ENCODE data around the gene RAB7A. TPM values are rescaled to one million over a fixed set of nuclear protein-coding genes. Genes with fewer than 3 reads are reported as not detected.
A peak's percentile ranks its signal among the peaks of the same experiment; 100 is the strongest.

Gene RAB7A
- total RNA-seq, 1 experiment from 2014 or later: 116 TPM

- no peak for DNase-seq (ENCODE audit: low read depth)
Measured at GRCh38 chr3:128788268-128788869, 62.4 kb downstream of the RAB7A start.

- peak; percentile 93 for DNase-seq (ENCODE audit: low read depth)
Measured at GRCh38 chr3:128794067-128794768, 68.2 kb downstream of the RAB7A start.

- DNase-seq (ENCODE audit: low read depth): peak; percentile 60
Measured at GRCh38 chr3:128794770-128795649, 69.0 kb downstream of the RAB7A start.

GRCh38 chr3:128799653-128800052 lies 73.7 kb downstream of the RAB7A start:
- DNase-seq (ENCODE audit: low read depth): no peak

GRCh38 chr3:128800241-128801187 lies 74.5 kb downstream of the RAB7A start:
- no peak for DNase-seq (ENCODE audit: low read depth)

- DNase-seq (ENCODE audit: low read depth): no peak
Measured at GRCh38 chr3:128801779-128802380, 75.9 kb downstream of the RAB7A start.

- no peak for DNase-seq (ENCODE audit: low read depth)
Measured at GRCh38 chr3:128803307-128803706, 77.3 kb downstream of the RAB7A start.

GRCh38 chr3:128804017-128804810 lies 78.2 kb downstream of the RAB7A start:
- peak; percentile 36 for DNase-seq (ENCODE audit: low read depth)

- no peak for DNase-seq (ENCODE audit: low read depth)
Measured at GRCh38 chr3:128804811-128805155, 78.8 kb downstream of the RAB7A start.

- DNase-seq (ENCODE audit: low read depth): no peak
Measured at GRCh38 chr3:128805772-128806171, 79.8 kb downstream of the RAB7A start.

GRCh38 chr3:128806588-128806987 lies 80.6 kb downstream of the RAB7A start:
- DNase-seq (ENCODE audit: low read depth): no peak

GRCh38 chr3:128807186-128807830 lies 81.3 kb downstream of the RAB7A start:
- DNase-seq (ENCODE audit: low read depth): no peak

- no peak for DNase-seq (ENCODE audit: low read depth)
Measured at GRCh38 chr3:128808672-128809071, 82.7 kb downstream of the RAB7A start.

GRCh38 chr3:128813097-128813496 lies 87.1 kb downstream of the RAB7A start:
- DNase-seq (ENCODE audit: low read depth): no peak

GRCh38 chr3:128814060-128814459 lies 88.1 kb downstream of the RAB7A start:
- DNase-seq (ENCODE audit: low read depth): no peak

- DNase-seq (ENCODE audit: low read depth): no peak
Measured at GRCh38 chr3:128814519-128815317, 88.7 kb downstream of the RAB7A start.

- no peak for DNase-seq (ENCODE audit: low read depth)
Measured at GRCh38 chr3:128815318-128816064, 89.5 kb downstream of the RAB7A start.

- no peak for DNase-seq (ENCODE audit: low read depth)
Measured at GRCh38 chr3:128818186-128818787, 92.3 kb downstream of the RAB7A start.

Data from M059J (cell line).